ENCODE measurements around the gene PLA2G12B. TPM values are rescaled to one million over a fixed set of nuclear protein-coding genes. Genes with fewer than 3 reads are reported as not detected.

PLA2G12B gene
- total RNA-seq, 1 experiment from 2014 or later = not detected

DNA sequence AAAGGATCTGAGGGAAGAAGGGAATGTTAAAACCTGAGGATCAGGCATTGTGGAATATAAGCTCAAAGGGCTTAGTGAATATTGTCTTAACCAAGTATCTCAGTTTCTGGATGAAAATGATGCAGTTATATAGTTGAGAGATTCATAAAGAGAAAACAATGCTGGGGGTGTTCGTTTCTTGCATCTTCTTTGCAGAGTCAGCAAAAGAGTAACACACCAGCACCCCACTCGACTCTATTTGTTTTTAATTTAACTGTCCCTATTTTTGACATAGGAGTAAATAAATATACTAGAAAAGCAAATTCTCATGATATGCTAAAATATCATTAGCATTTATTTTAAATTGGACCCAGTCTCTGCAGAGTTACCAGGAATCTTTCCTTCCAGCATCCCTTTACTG is 68.7 kb downstream of the PLA2G12B start:
- Histone ChIP-seq H3K27me3 (replicated peaks; ENCODE audit: insufficient read depth, low read depth, low read length, poor library complexity) (no peaks in the 10 kb centered on the region), H3K9me3 (ENCODE audit: low read depth, low read length, poor library complexity, severe bottlenecking) (no peaks in the 10 kb centered on the region), H3K36me3 (ENCODE audit: insufficient read depth, low read length, poor library complexity, severe bottlenecking) (no peaks in the 10 kb centered on the region), H3K4me3 (ENCODE audit: low read depth, low read length, poor library complexity, severe bottlenecking) (no peak overlapping the region), H3K4me1 (ENCODE audit: insufficient read depth, low read length, poor library complexity, severe bottlenecking) (peaks cover 16% of the 10 kb centered on the region), H3K27ac (ENCODE audit: low read depth, low read length, poor library complexity, severe bottlenecking) (no peak overlapping the region)
- intact Hi-C loops (cut with micrococcal nuclease; ENCODE audit: unreplicated experiment) = no loop called here
- TF ChIP-seq, protein P1, sequence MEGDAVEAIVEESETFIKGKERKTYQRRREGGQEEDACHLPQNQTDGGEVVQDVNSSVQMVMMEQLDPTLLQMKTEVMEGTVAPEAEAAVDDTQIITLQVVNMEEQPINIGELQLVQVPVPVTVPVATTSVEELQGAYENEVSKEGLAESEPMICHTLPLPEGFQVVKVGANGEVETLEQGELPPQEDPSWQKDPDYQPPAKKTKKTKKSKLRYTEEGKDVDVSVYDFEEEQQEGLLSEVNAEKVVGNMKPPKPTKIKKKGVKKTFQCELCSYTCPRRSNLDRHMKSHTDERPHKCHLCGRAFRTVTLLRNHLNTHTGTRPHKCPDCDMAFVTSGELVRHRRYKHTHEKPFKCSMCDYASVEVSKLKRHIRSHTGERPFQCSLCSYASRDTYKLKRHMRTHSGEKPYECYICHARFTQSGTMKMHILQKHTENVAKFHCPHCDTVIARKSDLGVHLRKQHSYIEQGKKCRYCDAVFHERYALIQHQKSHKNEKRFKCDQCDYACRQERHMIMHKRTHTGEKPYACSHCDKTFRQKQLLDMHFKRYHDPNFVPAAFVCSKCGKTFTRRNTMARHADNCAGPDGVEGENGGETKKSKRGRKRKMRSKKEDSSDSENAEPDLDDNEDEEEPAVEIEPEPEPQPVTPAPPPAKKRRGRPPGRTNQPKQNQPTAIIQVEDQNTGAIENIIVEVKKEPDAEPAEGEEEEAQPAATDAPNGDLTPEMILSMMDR (conservative IDR thresholded peaks at IDR 0.05; ENCODE audit: low read depth, low read length) = no peak
- no peak for TF ChIP-seq EZH2 (IDR thresholded peaks at IDR 0.05; ENCODE audit: borderline replicate concordance, low read depth, low read length, poor library complexity, severe bottlenecking)
- no TSS peak for BruUV-seq (replicated peaks)
- ChIA-PET POLR2A (ENCODE audit: low non-redundant PET) (no interaction called here), CTCF (no interaction called here)
- no peak for DNase-seq (ENCODE audit: low spot score)

Other genes with a start within 250 kb of the PLA2G12B start
- not detected in 2 replicates for gene OIT3, start 61.1 kb downstream of the PLA2G12B start, total RNA-seq (2021)
- gene P4HA1, start 142.1 kb upstream of the PLA2G12B start, total RNA-seq (2021) = 31.6 and 36.5 TPM in 2 replicates
- gene NUDT13, start 155.6 kb upstream of the PLA2G12B start, total RNA-seq (2021) = 2.0 and 2.1 TPM in 2 replicates
- gene ECD, start 213.2 kb upstream of the PLA2G12B start, total RNA-seq (2021) = 37.3 and 37.4 TPM in 2 replicates
- gene FAM149B1, start 213.3 kb upstream of the PLA2G12B start, total RNA-seq (2021) = 10.9 and 13.4 TPM in 2 replicates